Measurements from ENCODE around the gene ABCC1.

Gene ABCC1

GRCh38 chr16:16013812-16014211 is 64.4 kb downstream of the ABCC1 start:
- H3K4me3 ChIP-seq (ENCODE audit: low read depth, low read length), result no peak overlapping the region
- no peak for TF ChIP-seq CTCF (IDR thresholded peaks at IDR 0.05; ENCODE audit: insufficient read depth, low read depth, low read length, missing control alignments)
- no peak for DNase-seq (ENCODE audit: low read depth)

- DNase-seq (ENCODE audit: low read depth), result no peak
- no peak for TF ChIP-seq CTCF (IDR thresholded peaks at IDR 0.05; ENCODE audit: insufficient read depth, low read depth, low read length, missing control alignments)
- H3K4me3 ChIP-seq (ENCODE audit: low read depth, low read length), result no peak overlapping the region
Measured at GRCh38 chr16:16014329-16015224, 65.2 kb downstream of the ABCC1 start.

GRCh38 chr16:16015849-16016248 is 66.4 kb downstream of the ABCC1 start:
- no peak for TF ChIP-seq CTCF (IDR thresholded peaks at IDR 0.05; ENCODE audit: insufficient read depth, low read depth, low read length, missing control alignments)
- H3K4me3 ChIP-seq (ENCODE audit: low read depth, low read length), result no peak overlapping the region
- no peak for DNase-seq (ENCODE audit: low read depth)

- DNase-seq (ENCODE audit: low read depth), result no peak
Measured at GRCh38 chr16:16016388-16016964, 67.1 kb downstream of the ABCC1 start.

GRCh38 chr16:16017812-16018211 is 68.4 kb downstream of the ABCC1 start:
- H3K4me3 ChIP-seq (ENCODE audit: low read depth, low read length), result no peak overlapping the region
- TF ChIP-seq CTCF (IDR thresholded peaks at IDR 0.05; ENCODE audit: insufficient read depth, low read depth, low read length, missing control alignments), result no peak
- DNase-seq (ENCODE audit: low read depth), result no peak

More at GRCh38 chr16:16016388-16016964, 67.1 kb downstream of the ABCC1 start:
- no peak overlapping the region for H3K4me3 ChIP-seq (ENCODE audit: low read depth, low read length)
- TF ChIP-seq CTCF (IDR thresholded peaks at IDR 0.05; ENCODE audit: insufficient read depth, low read depth, low read length, missing control alignments), result no peak

GRCh38 chr16:16018705-16019104 is 69.3 kb downstream of the ABCC1 start:
- no peak for TF ChIP-seq CTCF (IDR thresholded peaks at IDR 0.05; ENCODE audit: insufficient read depth, low read depth, low read length, missing control alignments)
- no peak for DNase-seq (ENCODE audit: low read depth)
- no peak overlapping the region for H3K4me3 ChIP-seq (ENCODE audit: low read depth, low read length)
